Measurements from ENCODE around the gene SCAI. TPM values are rescaled to one million over a fixed set of nuclear protein-coding genes. Genes with fewer than 3 reads are reported as not detected.

Gene SCAI
- total and polyA plus RNA-seq, 2 of the 4 experiments (the other 2 are of a cell fraction) = 3.6 to 14.5 TPM

DNA sequence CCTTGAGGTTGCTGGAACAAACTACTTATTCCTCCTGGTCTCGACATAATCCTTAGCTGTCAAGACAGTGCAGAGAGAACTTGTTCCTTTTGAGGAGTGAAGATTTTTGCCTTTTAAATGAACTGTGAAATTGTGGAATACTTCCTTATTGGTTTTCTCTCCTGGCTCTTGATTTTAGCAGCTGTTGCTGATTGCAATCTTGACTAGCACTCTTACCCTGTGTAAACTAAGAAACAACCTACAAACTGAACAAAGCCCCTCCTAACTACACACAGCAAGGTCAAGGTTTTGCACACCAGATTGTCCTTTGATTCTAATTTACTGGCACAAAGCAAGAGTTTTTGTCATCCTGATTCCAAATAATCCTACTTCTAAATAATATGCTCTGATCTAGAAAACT lies 118.4 kb downstream of the SCAI start:
- no peak overlapping the region for H3K9ac ChIP-seq (ENCODE audit: low read depth, low read length)
- H3K9me1 ChIP-seq (ENCODE audit: insufficient read depth, low read length) = no peaks in the 10 kb centered on the region
- H3K79me1 ChIP-seq (ENCODE audit: low read depth in 1 of 2, low read length in 2 of 2) = no peaks in the 10 kb centered on the region
- WGBS, 2 experiments (ENCODE audit: extremely low coverage in 2 of 2, insufficient read length in 1 of 2) = no CpG with 5 or more reads among the region's 1 CpG
- in situ Hi-C loops (cut with MboI; ENCODE audit: low sequenced_read_pairs) (no loop called here), intact Hi-C loops (cut with micrococcal nuclease) (no loop called here), dilution Hi-C loops (cut with HindIII; ENCODE audit: low sequenced_read_pairs, unreplicated experiment) (no loop called here)
- no peak for TF ChIP-seq BHLHE40 (IDR thresholded peaks at IDR 0.05; ENCODE audit: low read depth, low read length)
- TF ChIP-seq RCOR1 (IDR thresholded peaks at IDR 0.05; ENCODE audit: insufficient replicate concordance, low read length) = no peak
- TF ChIP-seq MAFK (IDR thresholded peaks at IDR 0.05; ENCODE audit: low read depth, low read length) = no peak
- no peak for TF ChIP-seq FOS (IDR thresholded peaks at IDR 0.05; ENCODE audit: low read depth, low read length)
- no peak for TF ChIP-seq MAZ (IDR thresholded peaks at IDR 0.05; ENCODE audit: borderline replicate concordance, low read depth, low read length)
- TF ChIP-seq, protein P1, sequence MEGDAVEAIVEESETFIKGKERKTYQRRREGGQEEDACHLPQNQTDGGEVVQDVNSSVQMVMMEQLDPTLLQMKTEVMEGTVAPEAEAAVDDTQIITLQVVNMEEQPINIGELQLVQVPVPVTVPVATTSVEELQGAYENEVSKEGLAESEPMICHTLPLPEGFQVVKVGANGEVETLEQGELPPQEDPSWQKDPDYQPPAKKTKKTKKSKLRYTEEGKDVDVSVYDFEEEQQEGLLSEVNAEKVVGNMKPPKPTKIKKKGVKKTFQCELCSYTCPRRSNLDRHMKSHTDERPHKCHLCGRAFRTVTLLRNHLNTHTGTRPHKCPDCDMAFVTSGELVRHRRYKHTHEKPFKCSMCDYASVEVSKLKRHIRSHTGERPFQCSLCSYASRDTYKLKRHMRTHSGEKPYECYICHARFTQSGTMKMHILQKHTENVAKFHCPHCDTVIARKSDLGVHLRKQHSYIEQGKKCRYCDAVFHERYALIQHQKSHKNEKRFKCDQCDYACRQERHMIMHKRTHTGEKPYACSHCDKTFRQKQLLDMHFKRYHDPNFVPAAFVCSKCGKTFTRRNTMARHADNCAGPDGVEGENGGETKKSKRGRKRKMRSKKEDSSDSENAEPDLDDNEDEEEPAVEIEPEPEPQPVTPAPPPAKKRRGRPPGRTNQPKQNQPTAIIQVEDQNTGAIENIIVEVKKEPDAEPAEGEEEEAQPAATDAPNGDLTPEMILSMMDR (conservative IDR thresholded peaks at IDR 0.05; ENCODE audit: low read depth, low read length) = no peak
- no peak for TF ChIP-seq SMC3 (IDR thresholded peaks at IDR 0.05; ENCODE audit: low read depth, low read length)
- no peak for TF ChIP-seq RFX5 (IDR thresholded peaks at IDR 0.05; ENCODE audit: low read depth, low read length)
- TF ChIP-seq MXI1 (IDR thresholded peaks at IDR 0.05; ENCODE audit: borderline replicate concordance, low read depth, low read length) = no peak
- no peak for TF ChIP-seq RAD21 (IDR thresholded peaks at IDR 0.05; ENCODE audit: low read length)
- TF ChIP-seq NFE2L2 (IDR thresholded peaks at IDR 0.05; ENCODE audit: low read depth, low read length) = no peak
- TF ChIP-seq, protein P2, sequence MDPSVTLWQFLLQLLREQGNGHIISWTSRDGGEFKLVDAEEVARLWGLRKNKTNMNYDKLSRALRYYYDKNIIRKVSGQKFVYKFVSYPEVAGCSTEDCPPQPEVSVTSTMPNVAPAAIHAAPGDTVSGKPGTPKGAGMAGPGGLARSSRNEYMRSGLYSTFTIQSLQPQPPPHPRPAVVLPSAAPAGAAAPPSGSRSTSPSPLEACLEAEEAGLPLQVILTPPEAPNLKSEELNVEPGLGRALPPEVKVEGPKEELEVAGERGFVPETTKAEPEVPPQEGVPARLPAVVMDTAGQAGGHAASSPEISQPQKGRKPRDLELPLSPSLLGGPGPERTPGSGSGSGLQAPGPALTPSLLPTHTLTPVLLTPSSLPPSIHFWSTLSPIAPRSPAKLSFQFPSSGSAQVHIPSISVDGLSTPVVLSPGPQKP (IDR thresholded peaks at IDR 0.05; ENCODE audit: borderline replicate concordance, low read depth, low read length) = no peak
- no peak for TF ChIP-seq CHD1 (IDR thresholded peaks at IDR 0.05; ENCODE audit: low read depth, low read length)
- TF ChIP-seq CEBPB (IDR thresholded peaks at IDR 0.05; ENCODE audit: low read depth, low read length) = no peak
- TF ChIP-seq, protein P3, sequence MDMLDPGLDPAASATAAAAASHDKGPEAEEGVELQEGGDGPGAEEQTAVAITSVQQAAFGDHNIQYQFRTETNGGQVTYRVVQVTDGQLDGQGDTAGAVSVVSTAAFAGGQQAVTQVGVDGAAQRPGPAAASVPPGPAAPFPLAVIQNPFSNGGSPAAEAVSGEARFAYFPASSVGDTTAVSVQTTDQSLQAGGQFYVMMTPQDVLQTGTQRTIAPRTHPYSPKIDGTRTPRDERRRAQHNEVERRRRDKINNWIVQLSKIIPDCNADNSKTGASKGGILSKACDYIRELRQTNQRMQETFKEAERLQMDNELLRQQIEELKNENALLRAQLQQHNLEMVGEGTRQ (IDR thresholded peaks at IDR 0.05; ENCODE audit: low read depth, low read length) = no peak
- TF ChIP-seq POLR2A (IDR thresholded peaks at IDR 0.05; ENCODE audit: low read depth, low read length) = no peak
- H2BK20ac ChIP-seq (ENCODE audit: low read depth, low read length) = no peak overlapping the region
- CTCF ChIA-PET = interaction anchor here (0.6 kb wide), 1 partner anchor 527 kb away, joined by 3 read pairs; no protein-coding TSS in a partner anchor
- H2BK120ac ChIP-seq (ENCODE audit: low read depth, low read length) = no peak overlapping the region
- H3K14ac ChIP-seq (replicated peaks; ENCODE audit: low read depth, low read length) = no peak overlapping the region
- no peak overlapping the region for H4K5ac ChIP-seq (ENCODE audit: low read depth, low read length)
- H2BK5ac ChIP-seq (ENCODE audit: low read depth, low read length, poor library complexity, severe bottlenecking) = no peak overlapping the region
- ATAC-seq (ENCODE audit: low read depth) (no peak), DNase-seq (no peak)
- no peaks in the 10 kb centered on the region for H4K20me1 ChIP-seq (ENCODE audit: insufficient read depth, low read length)
- no peaks in the 10 kb centered on the region for H3K27me3 ChIP-seq (ENCODE audit: control insufficient read depth, insufficient read depth, low read length)
- no peak overlapping the region for H3K27ac ChIP-seq (ENCODE audit: insufficient read depth, low read length)
- peaks cover 1% of the 10 kb centered on the region for H3K36me3 ChIP-seq (ENCODE audit: control insufficient read depth, insufficient read depth, low read length)
- BruUV-seq (replicated peaks) = no TSS peak
- no peak overlapping the region for H2AFZ ChIP-seq (replicated peaks; ENCODE audit: low read length, poor library complexity)
- H3K4me2 ChIP-seq (ENCODE audit: low read depth, low read length) = no peak overlapping the region
- H4K91ac ChIP-seq (ENCODE audit: insufficient read depth, low read depth, low read length) = no peak overlapping the region
- H3K4me3 ChIP-seq (ENCODE audit: insufficient read depth, low read depth, low read length) = no peak overlapping the region
- H2AK5ac ChIP-seq (ENCODE audit: low read depth, low read length) = no peak overlapping the region
- H2BK15ac ChIP-seq (ENCODE audit: low read depth, low read length) = no peak overlapping the region
- H2AK9ac ChIP-seq (replicated peaks; ENCODE audit: low read depth, low read length, poor library complexity) = no peak overlapping the region
- POLR2A ChIA-PET (ENCODE audit: unreplicated experiment) = no interaction called here
- H3K18ac ChIP-seq (ENCODE audit: low read depth, low read length) = no peak overlapping the region
- no peak overlapping the region for H3K23ac ChIP-seq (ENCODE audit: low read depth, low read length)
- no peak overlapping the region for H4K8ac ChIP-seq (ENCODE audit: low read depth in 2 of 2, low read length in 2 of 2)
- no peak overlapping the region for H3K56ac ChIP-seq (ENCODE audit: extremely low read depth, insufficient read depth, low read length)
- H3K4me1 ChIP-seq (ENCODE audit: control insufficient read depth, insufficient read depth, low read length) = peaks cover 1% of the 10 kb centered on the region; the same call in 1 of the 2 replicates
- no peaks in the 10 kb centered on the region for H3K9me3 ChIP-seq (ENCODE audit: control insufficient read depth, insufficient read depth, low read length)
- no peak overlapping the region for H3K4ac ChIP-seq (ENCODE audit: low read depth, low read length)
